Testis (tissue), 3 donors: ENCODE measurements around the gene CRADD. TPM values are rescaled to one million over a fixed set of nuclear protein-coding genes. Genes with fewer than 3 reads are reported as not detected.
A peak's percentile ranks its signal among the peaks of the same experiment; 100 is the strongest.

Source experiments
- DNase-seq: peaks from one replicate; pipeline ENCODE4 v3.0.0-alpha.2; 2019
- H3K27ac ChIP-seq, 2 donors: fragments of 200-600 bp; sonication (generic); one replicate each; pipeline ENCODE4 v1.5.1; 2019
- H3K27me3 ChIP-seq: fragments of 200-600 bp; sonication (generic); one replicate; pipeline ENCODE4 v1.5.1; 2019
- H3K36me3 ChIP-seq: fragments of 200-600 bp; sonication (generic); one replicate; pipeline ENCODE4 v1.5.1; 2017; ENCODE audit warnings: low read depth; ENCODE audit errors: missing control alignments
- H3K4me1 ChIP-seq: fragments of 200-600 bp; sonication (generic); one replicate; pipeline ENCODE4 v1.5.1; 2019
- H3K4me3 ChIP-seq, 2 donors: fragments of 200-600 bp; sonication (generic); one replicate each; pipeline ENCODE4 v1.5.1; 2017 to 2019
- H3K9me3 ChIP-seq: fragments of 200-600 bp; sonication (generic); one replicate; pipeline ENCODE4 v1.5.1; 2017
- CTCF ChIP-seq, 3 experiments: fragments of 450-650 bp in 2 of 3; fragments of 200-600 bp in 1 of 3; sonication (generic) in 1 of 3; IDR thresholded peaks; one replicate each; pipeline ENCODE4 v1.5.1; 2016 to 2019; ENCODE audit warnings: antibody characterized with exemption in 3 of 3, mild to moderate bottlenecking in 2 of 3, moderate library complexity in 1 of 3
- POLR2A ChIP-seq: fragments of 450-650 bp; IDR thresholded peaks from one replicate; pipeline ENCODE4 v1.6.1; 2017; ENCODE audit warnings: antibody characterized with exemption, mild to moderate bottlenecking, moderate library complexity
- WGBS, 2 donors: methylation state at CpG; one replicate each; pipeline ENCODE4 v1.1.5; 2018; 5-methylcytosine and 5-hydroxymethylcytosine counted together
- intact Hi-C: fragments of 100-400 bp; cut with DNase I; formaldehyde crosslinking; loops from one replicate; pipeline ENCODE4 v1.15.1; 2023; ENCODE audit warnings: low total_unique reads
- polyA plus RNA-seq: library from polyadenylated mRNA; stranded (reverse); fragments of 350-450 nt; fragmentation: Illumina TruSeq; extraction: RNeasy Lipid Tissue Mini Kit (QIAGEN cat#74804); gene quantifications from one replicate; pipeline ENCODE4 v1.2.3, GENCODE V29; 2014; ENCODE audit warnings: low read depth, low replicate concordance; ENCODE audit not compliant: insufficient read depth
- total RNA-seq, 2 donors: library from RNA; depleted of rRNA; stranded (reverse); fragments of >200 nt; gene quantifications; one replicate each; pipeline ENCODE4 v1.2.3, GENCODE V29; 2016

CRADD gene
- total and polyA plus RNA-seq, 3 donors from 2014 or later = 43.2 to 53.0 (median 46.0) TPM

GRCh38 chr12:93786656-93787397, 109.7 kb downstream of the CRADD start:
- H3K27ac ChIP-seq = peak overlapping the region in 1 of 2 donors; percentile 9
- 71 to 76% methylated on average over 4 of the region's 4 CpGs for WGBS, 2 donors

GRCh38 chr12:93788853-93789252, 111.7 kb downstream of the CRADD start:
- 96 to 98% methylated on average over 3 of the region's 3 CpGs for WGBS, 2 donors
- Histone ChIP-seq H3K4me3 (no peak overlapping the region), H3K4me1 (peaks cover 16% of the 10 kb centered on the region), H3K27me3 (no peaks in the 10 kb centered on the region), H3K27ac (no peak overlapping the region), H3K9me3 (no peaks in the 10 kb centered on the region), H3K36me3 (no peaks in the 10 kb centered on the region)
- intact Hi-C loops = no loop called here
- TF ChIP-seq POLR2A (no peak), CTCF (IDR thresholded peaks at IDR 0.05) (no peak)
- no peak for DNase-seq

More at GRCh38 chr12:93786656-93787397, 109.7 kb downstream of the CRADD start:
- TF ChIP-seq CTCF (IDR thresholded peaks at IDR 0.05) (no peak), POLR2A (no peak)
- H3K36me3 ChIP-seq = no peaks in the 10 kb centered on the region
- H3K4me1 ChIP-seq = peaks cover 16% of the 10 kb centered on the region
- intact Hi-C loops = no loop called here
- H3K27me3 ChIP-seq = no peaks in the 10 kb centered on the region
- no peak for DNase-seq
- H3K4me3 ChIP-seq = no peak overlapping the region
- H3K9me3 ChIP-seq = no peaks in the 10 kb centered on the region

GRCh38 chr12:93789767-93790166, 112.6 kb downstream of the CRADD start:
- Histone ChIP-seq H3K36me3 (no peaks in the 10 kb centered on the region), H3K4me1 (peaks cover 7% of the 10 kb centered on the region), H3K4me3 (no peak overlapping the region), H3K27ac (no peak overlapping the region), H3K9me3 (no peaks in the 10 kb centered on the region), H3K27me3 (no peaks in the 10 kb centered on the region)
- no peak for DNase-seq
- intact Hi-C loops = no loop called here
- TF ChIP-seq POLR2A (no peak), CTCF (IDR thresholded peaks at IDR 0.05) (no peak)
- 52 to 64% methylated on average over 1 of the region's 1 CpG for WGBS, 2 donors

GRCh38 chr12:93790472-93791152, 113.4 kb downstream of the CRADD start:
- H3K9me3 ChIP-seq = no peaks in the 10 kb centered on the region
- no peak for TF ChIP-seq POLR2A
- no peak for TF ChIP-seq CTCF (IDR thresholded peaks at IDR 0.05)
- no peak for DNase-seq
- no peaks in the 10 kb centered on the region for H3K27me3 ChIP-seq
- intact Hi-C loops = no loop called here
- H3K27ac ChIP-seq = no peak overlapping the region
- no peak overlapping the region for H3K4me3 ChIP-seq
- H3K4me1 ChIP-seq = no peaks in the 10 kb centered on the region
- no peaks in the 10 kb centered on the region for H3K36me3 ChIP-seq
- 89 to 90% methylated on average over 5 of the region's 5 CpGs for WGBS, 2 donors
